Measurements from ENCODE around the gene MARVELD1.

The MARVELD1 gene

DNA sequence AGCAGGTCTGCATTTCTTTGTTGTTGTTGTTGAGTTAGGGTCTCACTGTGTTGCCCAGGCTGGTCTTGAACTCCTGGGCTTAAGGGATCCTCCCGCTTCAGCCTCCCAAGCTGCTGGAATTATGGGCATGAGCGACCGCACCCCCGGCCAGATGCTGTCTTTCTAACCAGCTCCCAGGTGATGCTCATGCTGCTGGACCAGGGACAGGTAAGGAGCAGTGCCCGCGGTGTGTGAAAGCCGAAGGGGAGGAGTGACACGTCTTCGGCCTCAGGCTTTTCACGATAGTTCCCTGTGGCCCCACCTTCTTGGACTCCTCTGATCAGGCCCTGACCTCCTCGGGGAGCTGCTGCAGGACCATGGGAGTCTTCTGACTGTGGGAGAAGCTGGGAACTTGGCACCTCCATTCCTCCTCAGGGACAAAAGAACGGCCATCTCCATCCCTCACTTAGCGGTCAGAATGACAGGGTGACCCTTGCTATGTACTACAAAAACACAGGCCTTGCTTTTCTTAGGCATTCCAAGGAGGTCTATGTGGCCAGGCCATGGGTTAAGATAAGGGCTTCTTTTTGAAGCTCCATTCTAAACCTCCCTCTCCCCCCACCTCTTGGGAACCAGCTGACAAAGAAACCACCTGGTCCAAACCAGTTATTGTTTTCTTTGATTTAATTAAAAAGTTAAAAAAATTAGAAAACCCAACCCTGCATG is 52.7 kb downstream of the MARVELD1 start:
- TF ChIP-seq, protein P1, sequence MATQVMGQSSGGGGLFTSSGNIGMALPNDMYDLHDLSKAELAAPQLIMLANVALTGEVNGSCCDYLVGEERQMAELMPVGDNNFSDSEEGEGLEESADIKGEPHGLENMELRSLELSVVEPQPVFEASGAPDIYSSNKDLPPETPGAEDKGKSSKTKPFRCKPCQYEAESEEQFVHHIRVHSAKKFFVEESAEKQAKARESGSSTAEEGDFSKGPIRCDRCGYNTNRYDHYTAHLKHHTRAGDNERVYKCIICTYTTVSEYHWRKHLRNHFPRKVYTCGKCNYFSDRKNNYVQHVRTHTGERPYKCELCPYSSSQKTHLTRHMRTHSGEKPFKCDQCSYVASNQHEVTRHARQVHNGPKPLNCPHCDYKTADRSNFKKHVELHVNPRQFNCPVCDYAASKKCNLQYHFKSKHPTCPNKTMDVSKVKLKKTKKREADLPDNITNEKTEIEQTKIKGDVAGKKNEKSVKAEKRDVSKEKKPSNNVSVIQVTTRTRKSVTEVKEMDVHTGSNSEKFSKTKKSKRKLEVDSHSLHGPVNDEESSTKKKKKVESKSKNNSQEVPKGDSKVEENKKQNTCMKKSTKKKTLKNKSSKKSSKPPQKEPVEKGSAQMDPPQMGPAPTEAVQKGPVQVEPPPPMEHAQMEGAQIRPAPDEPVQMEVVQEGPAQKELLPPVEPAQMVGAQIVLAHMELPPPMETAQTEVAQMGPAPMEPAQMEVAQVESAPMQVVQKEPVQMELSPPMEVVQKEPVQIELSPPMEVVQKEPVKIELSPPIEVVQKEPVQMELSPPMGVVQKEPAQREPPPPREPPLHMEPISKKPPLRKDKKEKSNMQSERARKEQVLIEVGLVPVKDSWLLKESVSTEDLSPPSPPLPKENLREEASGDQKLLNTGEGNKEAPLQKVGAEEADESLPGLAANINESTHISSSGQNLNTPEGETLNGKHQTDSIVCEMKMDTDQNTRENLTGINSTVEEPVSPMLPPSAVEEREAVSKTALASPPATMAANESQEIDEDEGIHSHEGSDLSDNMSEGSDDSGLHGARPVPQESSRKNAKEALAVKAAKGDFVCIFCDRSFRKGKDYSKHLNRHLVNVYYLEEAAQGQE (IDR thresholded peaks at IDR 0.05; ENCODE audit: insufficient read depth in 1 of 2, low read depth in 2 of 2, low read length in 2 of 2) = no peak
- TF ChIP-seq TAF1 (IDR thresholded peaks at IDR 0.05; ENCODE audit: borderline replicate concordance, insufficient read depth, low read length) (no peak), FOXP2 (optimal IDR thresholded peaks at IDR 0.05; ENCODE audit: borderline replicate concordance, extremely low read depth, extremely low read length, insufficient read depth) (no peak), POLR2AphosphoS5 (IDR thresholded peaks at IDR 0.05; ENCODE audit: low read depth, low read length) (no peak), SIN3A (IDR thresholded peaks at IDR 0.05; ENCODE audit: borderline replicate concordance, insufficient read depth, low read length) (no peak)

DNA sequence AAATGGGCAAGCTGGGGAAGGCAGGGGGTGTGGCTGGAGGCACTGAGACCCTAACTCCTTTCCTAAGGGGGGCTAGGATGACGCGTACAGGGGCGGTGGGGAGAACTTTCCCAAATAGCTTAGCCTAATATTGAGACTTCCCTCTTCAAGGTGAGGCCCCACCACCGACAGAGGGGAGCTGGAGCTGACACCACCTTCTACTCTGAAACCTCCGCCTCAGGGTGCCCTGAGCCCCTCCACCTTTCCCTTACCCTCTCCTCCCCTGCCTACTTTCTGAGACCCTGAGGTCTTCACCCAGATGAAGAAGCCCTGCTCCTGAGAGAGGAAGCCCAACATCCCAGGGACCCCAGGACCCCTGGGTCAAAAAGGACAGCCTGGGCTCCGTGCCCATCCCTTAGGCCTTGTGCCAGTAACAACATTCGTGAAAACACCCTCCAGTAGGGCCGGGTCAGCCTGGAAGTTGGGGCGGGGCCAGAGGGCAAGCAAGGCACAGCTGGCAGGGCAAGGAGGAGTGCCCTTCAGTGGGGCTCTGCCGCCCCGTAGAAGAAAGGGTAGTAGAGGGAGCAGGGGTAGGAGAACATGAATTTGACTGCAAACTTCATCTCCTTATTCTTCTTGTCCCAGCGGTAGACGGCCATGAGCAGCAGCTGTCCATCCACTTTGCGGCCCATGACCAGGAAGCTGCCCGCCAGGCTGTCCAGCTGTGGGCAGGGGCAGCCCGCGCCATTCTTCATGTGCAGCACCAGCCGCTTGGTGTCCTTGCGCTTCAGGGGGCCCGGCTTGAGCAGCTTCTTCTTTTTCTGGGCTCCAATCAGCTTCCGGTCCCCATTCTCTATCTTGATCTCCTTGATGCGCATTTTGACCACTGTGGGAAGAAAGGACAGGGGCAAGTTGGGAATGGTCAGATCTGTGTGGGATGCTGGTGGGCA is 53.7 kb downstream of the MARVELD1 start:
- no peak for TF ChIP-seq POLR2AphosphoS5 (IDR thresholded peaks at IDR 0.05; ENCODE audit: low read depth, low read length)

Data from PFSK-1 (cell line).